CD4-positive, alpha-beta T cell treated with Interleukin-4 for 4 hours (primary cell): ENCODE measurements around the gene CCDC121.
A peak's percentile ranks its signal among the peaks of the same experiment; 100 is the strongest.

Experiments used
- DNase-seq: peaks from one replicate; pipeline ENCODE4 v3.0.0-alpha.2; 2020

Gene CCDC121

GRCh38 chr2:27628767-27629709 lies at the start of gene CCDC121, which contains the start of gene GPN1:
Gene CCDC121 (minus strand): TSS chr2:27629012. CDS start chr2:27627799, 1,213 bp downstream.
Gene GPN1 (plus strand): TSS chr2:27629050. CDS start chr2:27629059, 9 bp downstream.
- peak; percentile 95 for DNase-seq

- DNase-seq: no peak
Observed at GRCh38 chr2:27672723-27673486, 44.1 kb upstream of the CCDC121 start.

- no peak for DNase-seq
Observed at GRCh38 chr2:27671235-27671634, 42.4 kb upstream of the CCDC121 start.

- no peak for DNase-seq
Observed at GRCh38 chr2:27667446-27667845, 38.6 kb upstream of the CCDC121 start.

- no peak for DNase-seq
Observed at GRCh38 chr2:27664622-27665363, 36.0 kb upstream of the CCDC121 start.

- no peak for DNase-seq
Observed at GRCh38 chr2:27664154-27664574, 35.4 kb upstream of the CCDC121 start.

- DNase-seq: peak; percentile 72
Observed at GRCh38 chr2:27663285-27664153, 34.7 kb upstream of the CCDC121 start, which contains the start of the genes SLC4A1AP and SUPT7L. Gene SLC4A1AP (plus strand): TSS chr2:27663889. CDS start chr2:27663915, 26 bp downstream. Gene SUPT7L (minus strand): TSS chr2:27663614. CDS start chr2:27662192, 1,422 bp downstream.

GRCh38 chr2:27661371-27661770 lies 32.6 kb upstream of the CCDC121 start:
- no peak for DNase-seq

- no peak for DNase-seq
Observed at GRCh38 chr2:27655155-27655951, 26.5 kb upstream of the CCDC121 start.

- no peak for DNase-seq
Observed at GRCh38 chr2:27653397-27653796, 24.6 kb upstream of the CCDC121 start.

GRCh38 chr2:27652790-27653189 lies 24.0 kb upstream of the CCDC121 start:
- peak; percentile 20 for DNase-seq

- no peak for DNase-seq
Observed at GRCh38 chr2:27652341-27652740, 23.5 kb upstream of the CCDC121 start.

GRCh38 chr2:27651056-27651455 lies 22.2 kb upstream of the CCDC121 start:
- DNase-seq: no peak

- no peak for DNase-seq
Observed at GRCh38 chr2:27647737-27648136, 18.9 kb upstream of the CCDC121 start.

GRCh38 chr2:27647289-27647688 lies 18.5 kb upstream of the CCDC121 start:
- DNase-seq: no peak

- no peak for DNase-seq
Observed at GRCh38 chr2:27645197-27645596, 16.4 kb upstream of the CCDC121 start.

GRCh38 chr2:27640722-27641245 lies 12.0 kb upstream of the CCDC121 start:
- no peak for DNase-seq

- no peak for DNase-seq
Observed at GRCh38 chr2:27638709-27639108, 9.9 kb upstream of the CCDC121 start.

- peak; percentile 76 for DNase-seq
Observed at GRCh38 chr2:27638037-27638637, 9.3 kb upstream of the CCDC121 start.

- no peak for DNase-seq
Observed at GRCh38 chr2:27636766-27637165, 8.0 kb upstream of the CCDC121 start.
